Measurements from ENCODE around the gene NOC4L.

Gene NOC4L

DNA sequence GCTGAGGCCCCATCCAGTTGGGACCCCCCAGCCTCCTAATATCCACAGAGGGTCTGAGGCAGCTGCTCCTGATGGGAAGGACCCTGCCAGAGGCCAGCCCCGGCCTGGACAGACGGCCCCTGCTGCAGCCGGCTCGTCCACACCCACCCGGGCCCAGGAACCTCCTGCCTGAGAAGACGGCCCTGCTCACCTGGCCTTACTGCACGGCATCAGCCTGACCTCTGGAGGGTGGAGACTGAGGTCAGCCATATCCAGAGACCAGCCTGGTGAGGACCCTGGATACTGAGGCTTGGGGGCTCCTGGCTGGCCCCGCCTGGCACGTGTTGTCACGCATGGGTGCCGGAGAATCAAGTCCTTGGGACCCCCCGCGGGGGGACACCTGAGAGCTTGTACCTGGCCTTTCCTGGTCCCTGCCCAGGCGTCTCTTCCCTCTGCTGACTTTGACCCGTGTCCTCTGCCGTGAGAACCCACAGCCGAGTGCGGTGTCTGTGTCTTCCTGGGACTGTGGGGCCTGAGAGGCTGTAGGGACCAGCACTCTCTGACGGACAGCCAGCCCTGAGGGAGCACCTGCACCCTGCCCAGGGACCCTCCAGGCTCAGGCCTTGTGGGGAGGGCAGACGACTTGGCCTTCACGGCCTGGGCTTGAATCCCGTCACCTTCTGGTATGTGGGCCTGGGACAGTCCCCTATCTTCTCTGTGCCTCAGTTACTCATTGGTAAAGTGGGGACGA is 57.3 kb downstream of the NOC4L start:
- DNase-seq = no peak
